GM18526 (cell line): ENCODE data around the gene UBB.

Experiments used
- POLR2A ChIP-seq: IDR thresholded peaks from 3 replicates; pipeline ENCODE4 v1.6.1; 2011; ENCODE audit not compliant: insufficient read length; ENCODE audit errors: extremely low read depth

The UBB gene

GRCh38 chr17:16428098-16428882 is 47.4 kb downstream of the UBB start:
- no peak for TF ChIP-seq POLR2A

GRCh38 chr17:16429083-16429482 is 48.2 kb downstream of the UBB start:
- TF ChIP-seq POLR2A, result no peak

- TF ChIP-seq POLR2A, result no peak
Observed at GRCh38 chr17:16430650-16431049, 49.8 kb downstream of the UBB start.

DNA sequence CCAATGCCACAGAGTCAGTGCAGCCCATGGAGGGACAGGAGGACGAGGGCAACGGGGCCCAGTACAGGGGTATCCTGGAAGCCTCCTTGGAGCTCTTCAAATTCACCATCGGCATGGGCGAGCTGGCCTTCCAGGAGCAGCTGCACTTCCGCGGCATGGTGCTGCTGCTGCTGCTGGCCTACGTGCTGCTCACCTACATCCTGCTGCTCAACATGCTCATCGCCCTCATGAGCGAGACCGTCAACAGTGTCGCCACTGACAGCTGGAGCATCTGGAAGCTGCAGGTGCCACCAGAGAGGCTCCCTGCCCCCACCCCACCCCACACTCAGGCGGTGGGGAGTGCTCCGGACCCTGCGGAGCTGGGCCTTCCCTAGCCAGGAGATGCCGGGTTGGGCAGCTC is 51.1 kb downstream of the UBB start:
- no peak for TF ChIP-seq POLR2A
